ENCODE measurements around the gene SLC25A18. TPM values are rescaled to one million over a fixed set of nuclear protein-coding genes. Genes with fewer than 3 reads are reported as not detected.

SLC25A18 gene
- total RNA-seq, 1 donor from 2014 or later: not detected

DNA sequence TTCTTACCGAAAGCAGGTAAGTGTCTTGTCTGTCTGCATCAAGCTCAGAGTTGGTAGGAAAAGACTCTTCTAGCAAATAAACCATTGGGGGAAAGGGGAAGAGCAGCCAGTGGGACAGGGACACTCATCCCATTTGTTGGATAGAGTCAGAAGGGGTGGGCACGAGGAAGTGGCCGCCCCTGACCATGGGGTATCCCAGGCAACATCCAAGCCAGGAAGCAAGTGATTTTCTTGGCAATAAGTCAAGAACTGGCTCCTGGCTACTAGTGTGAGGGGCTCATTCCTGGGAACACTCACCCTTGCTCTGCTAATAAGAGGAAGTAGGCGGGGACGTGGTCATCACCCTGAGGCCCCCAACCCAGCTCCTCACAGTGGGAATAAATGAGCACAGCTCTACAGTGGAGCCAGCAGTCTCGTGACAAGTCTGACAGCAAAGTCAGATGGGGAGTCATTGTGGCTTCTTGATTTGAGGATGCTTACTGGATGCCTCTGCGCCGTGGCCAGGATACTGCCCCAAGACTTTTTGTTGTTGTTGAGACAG is 6.7 kb downstream of the SLC25A18 start:
- peak; percentile 39 to 60 for DNase-seq (ENCODE audit: low read depth in 2 of 2)

DNA sequence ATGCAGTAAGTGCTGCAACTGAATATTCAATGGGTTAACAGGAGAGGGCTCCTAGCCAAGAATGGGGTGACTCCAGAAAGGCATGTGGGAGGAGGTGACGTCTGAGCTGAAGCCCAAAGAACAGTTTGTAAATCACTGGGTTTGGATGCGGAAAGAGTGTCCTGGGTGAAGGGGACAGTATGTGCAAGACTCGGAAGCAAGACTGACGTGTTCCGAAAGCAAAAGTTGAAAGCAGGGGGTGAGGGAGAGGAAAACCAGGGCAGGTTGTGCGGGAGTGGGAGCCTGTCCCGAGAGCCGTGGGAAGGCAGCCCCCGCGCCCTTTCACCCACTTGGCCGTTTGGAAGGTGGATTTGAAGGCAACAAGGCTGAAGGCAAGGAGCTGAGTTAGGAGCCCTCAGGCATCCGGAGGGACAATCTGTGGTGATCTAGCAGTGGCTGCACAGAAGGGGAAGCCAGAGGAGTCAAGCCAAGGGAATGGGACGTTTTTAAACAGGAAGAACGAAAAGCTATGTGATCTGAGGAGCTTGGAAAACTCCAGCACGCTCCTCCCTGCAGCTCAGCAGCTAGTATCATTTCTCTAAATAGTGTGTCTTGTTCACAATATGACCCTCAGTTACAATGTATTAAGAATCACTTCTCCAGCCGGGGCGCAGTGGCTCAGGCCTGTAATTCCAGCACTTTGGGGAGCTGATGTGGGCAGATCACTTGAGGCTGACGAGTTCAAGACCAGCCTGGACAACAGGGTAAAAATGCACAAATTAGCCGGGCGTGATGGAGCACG is 7.7 kb downstream of the SLC25A18 start:
- DNase-seq (ENCODE audit: low read depth in 2 of 2): peak; percentile 15 to 70

- DNase-seq (ENCODE audit: low read depth in 2 of 2): no peak
These were observed 11.9 kb downstream of the SLC25A18 start for GRCh38 chr22:17575151-17575550.

GRCh38 chr22:17575681-17576080 is 12.4 kb downstream of the SLC25A18 start:
- DNase-seq (ENCODE audit: low read depth in 2 of 2): no peak

DNA sequence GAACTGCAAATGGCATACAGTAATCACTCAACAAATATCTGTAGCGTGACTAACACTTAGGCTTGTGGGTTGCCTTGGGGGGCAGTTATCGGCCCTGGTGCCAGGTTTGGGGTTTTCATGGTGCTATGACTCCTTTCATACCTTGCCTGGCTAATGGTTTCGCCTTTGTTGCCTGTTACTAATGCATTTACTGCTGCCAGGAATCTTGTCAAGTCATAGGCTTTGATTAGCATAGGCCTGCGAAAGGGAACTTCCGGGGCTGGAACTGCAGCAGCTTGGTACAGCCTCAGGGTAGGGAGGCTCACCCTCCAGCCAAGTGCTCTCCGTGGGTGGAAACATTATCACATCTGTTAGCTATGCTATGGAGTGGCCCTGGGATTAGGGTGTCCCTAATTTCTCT is 13.2 kb downstream of the SLC25A18 start:
- DNase-seq (ENCODE audit: low read depth in 2 of 2): no peak

DNA sequence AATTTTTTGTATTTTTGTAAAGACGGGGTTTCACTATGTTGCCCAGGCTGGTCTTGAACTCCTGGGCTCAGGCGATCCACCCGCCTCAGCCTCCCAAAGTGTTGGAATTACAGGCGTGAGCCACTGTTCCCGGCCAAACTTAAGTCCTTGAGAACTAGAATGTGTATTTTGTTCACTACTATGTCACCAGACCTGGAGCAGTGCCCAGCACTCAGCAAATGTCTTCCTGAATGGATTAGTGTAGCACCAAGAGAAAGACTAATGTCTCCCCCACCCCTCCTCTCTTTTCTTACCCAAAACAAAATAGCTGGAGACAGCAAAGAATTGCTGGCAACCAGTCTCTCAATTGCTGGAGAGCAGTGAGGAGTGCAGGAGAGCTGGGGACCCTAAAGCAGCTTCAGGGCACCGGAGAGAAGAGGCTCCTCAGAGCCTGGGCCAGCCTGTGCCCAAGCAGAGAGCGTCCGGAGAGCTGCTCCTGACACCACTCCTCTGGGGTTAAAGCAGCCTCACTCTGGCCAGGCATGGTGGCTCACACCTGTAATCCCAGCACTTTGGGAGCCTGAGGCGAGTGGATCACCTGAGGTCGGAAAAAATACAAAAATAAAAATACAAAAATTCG is 14.9 kb downstream of the SLC25A18 start:
- DNase-seq (ENCODE audit: low read depth in 2 of 2): peak; percentile 37 to 65

GRCh38 chr22:17579535-17579981 is 16.3 kb downstream of the SLC25A18 start:
- no peak for DNase-seq (ENCODE audit: low read depth in 2 of 2)

GRCh38 chr22:17580441-17581031 is 17.2 kb downstream of the SLC25A18 start:
- DNase-seq (ENCODE audit: low read depth in 2 of 2): no peak

- DNase-seq (ENCODE audit: low read depth in 2 of 2): no peak
These were observed 17.8 kb downstream of the SLC25A18 start for GRCh38 chr22:17581056-17581455.

GRCh38 chr22:17581631-17582030 is 18.3 kb downstream of the SLC25A18 start:
- no peak for DNase-seq (ENCODE audit: low read depth in 2 of 2)

DNA sequence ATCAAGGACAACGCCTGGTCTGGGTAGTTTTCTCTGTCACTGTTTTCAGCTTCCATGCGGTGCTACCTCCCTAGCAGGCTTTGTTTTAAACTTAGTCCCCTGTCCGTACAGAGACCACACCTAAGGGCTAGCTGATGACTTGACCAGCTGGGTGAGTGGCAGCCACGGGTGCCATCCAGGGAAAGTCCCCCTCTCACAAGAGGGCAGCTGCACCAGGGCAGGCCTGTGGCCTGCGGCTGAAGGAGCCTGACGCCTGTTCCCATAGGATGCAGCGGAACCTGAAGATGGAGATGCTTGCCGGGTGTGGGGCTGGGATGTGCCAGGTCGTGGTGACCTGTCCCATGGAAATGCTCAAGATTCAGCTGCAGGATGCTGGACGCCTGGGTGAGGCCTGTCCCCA is 19.9 kb downstream of the SLC25A18 start:
- no peak for DNase-seq (ENCODE audit: low read depth in 2 of 2)

DNA sequence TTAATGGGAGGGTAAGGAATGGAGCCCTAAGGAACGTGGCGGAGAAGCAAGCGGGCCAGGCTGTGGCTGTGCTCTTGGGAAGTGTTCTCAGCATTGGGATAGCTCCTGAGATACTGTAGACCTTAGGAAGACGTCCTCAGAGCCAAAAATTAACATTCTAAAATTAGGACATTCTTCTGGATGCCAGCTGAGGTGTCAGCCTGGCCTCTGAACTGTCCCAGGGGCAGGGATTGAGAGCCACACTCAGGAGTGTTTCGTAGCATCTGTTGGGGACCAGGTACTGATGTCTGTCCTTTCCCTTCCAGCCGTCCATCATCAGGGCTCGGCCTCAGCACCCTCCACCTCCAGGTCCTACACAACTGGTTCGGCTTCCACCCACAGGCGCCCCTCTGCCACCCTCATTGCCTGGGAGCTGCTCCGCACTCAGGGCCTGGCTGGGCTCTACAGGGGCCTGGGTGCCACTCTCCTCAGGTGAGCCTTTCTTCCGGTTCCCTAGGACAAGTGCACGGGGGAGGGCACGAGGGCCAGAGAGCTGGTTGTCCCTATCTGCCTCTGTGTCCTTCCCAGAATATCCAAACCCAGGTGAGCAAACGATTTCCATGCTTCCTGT is 23.6 kb downstream of the SLC25A18 start:
- no peak for DNase-seq (ENCODE audit: low read depth in 2 of 2)

- no peak for DNase-seq (ENCODE audit: low read depth in 2 of 2)
These were observed 24.3 kb downstream of the SLC25A18 start for GRCh38 chr22:17587629-17588028.

DNA sequence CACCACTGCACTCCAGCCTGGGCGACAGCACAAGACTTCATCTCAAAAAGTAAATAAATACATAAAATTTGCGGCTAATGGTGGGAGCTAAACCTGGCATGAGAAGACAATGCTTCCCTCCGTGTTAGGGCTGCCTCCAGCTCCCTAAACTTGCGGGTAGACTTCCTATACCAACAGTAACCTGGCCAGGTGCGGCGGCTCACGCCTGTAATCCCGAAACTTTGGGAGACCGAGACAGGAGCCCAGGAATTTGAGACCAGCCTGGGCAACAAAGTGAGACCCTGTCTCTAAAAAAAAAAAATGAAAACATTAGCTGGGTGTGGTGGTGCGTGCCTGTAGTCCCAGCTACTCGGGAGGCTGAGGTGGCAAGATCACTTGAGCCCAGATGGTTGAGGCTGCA is 25.3 kb downstream of the SLC25A18 start:
- no peak for DNase-seq (ENCODE audit: low read depth in 2 of 2)

DNA sequence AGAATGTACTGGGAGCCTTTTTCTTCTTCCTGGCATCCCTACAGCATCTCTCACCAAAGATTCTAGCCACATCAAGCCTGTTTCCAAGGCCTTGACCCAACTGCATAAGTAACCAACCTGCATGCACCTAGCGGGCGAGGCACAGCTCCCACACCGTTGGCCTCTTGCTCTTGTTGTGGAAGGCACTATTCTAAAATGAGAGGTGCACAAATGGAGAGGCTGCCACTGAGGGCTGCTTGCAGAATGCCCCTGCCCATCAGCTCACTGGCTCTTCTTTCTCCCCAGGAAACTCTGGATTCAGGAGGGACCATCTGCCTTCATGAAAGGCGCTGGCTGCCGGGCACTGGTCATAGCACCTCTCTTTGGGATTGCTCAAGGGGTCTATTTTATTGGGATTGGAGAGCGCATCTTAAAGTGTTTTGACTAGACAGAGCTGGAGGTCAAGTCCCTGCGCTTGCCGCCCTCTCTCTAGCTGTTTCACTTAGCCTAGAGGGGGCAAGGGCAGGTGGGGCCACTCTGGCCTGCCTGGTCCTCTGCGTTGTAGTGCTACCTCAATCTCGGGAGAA is 26.6 kb downstream of the SLC25A18 start:
- DNase-seq (ENCODE audit: low read depth in 2 of 2): no peak

- no peak for DNase-seq (ENCODE audit: low read depth in 2 of 2)
These were observed 27.3 kb downstream of the SLC25A18 start for GRCh38 chr22:17590586-17590985.

- DNase-seq (ENCODE audit: low read depth in 2 of 2): no peak
These were observed 28.9 kb downstream of the SLC25A18 start for GRCh38 chr22:17592201-17592600.

GRCh38 chr22:17596226-17596625 is 32.9 kb downstream of the SLC25A18 start:
- DNase-seq (ENCODE audit: low read depth in 2 of 2): no peak

DNA sequence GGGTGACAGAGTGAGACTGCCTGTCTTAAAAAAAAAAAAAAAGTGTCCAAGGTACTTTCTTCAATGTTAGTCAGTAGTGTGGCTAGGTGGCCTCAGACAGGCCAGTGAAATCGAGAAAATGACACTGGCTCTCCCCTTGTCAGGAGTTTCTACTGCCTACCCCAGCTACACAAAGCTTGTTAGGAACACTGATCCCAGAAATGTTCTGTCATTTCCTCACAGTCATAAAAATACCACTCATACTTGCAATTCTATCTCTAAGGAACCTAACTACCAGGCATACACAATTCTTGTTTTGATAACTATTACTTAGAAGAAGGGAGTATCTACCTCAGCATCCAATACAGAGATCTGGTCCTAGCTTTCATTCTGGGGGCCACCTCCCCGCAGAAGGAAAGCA is 33.9 kb downstream of the SLC25A18 start:
- no peak for DNase-seq (ENCODE audit: low read depth in 2 of 2)

- DNase-seq (ENCODE audit: low read depth in 2 of 2): no peak
These were observed 35.0 kb downstream of the SLC25A18 start for GRCh38 chr22:17598318-17598717.

DNA sequence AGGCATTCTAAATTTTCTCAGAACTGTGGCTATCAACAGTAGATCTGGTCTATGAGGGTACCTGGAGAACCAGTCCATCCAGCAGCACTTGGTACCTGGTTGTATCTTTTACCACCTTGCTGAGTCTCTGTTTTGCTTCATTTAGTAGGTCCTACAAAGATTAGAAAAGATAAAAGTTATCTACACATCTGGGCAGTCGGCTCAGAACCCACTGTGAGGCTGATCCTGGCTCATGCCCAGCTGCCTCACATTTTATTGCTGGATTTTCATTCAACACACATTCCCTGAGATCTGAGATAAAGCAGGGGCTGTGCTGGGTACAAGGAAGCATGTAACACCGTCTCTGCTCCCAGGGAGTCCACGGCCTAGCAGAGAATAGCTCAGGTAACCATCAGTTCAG is 37.7 kb downstream of the SLC25A18 start:
- no peak for DNase-seq (ENCODE audit: low read depth in 2 of 2)

DNA sequence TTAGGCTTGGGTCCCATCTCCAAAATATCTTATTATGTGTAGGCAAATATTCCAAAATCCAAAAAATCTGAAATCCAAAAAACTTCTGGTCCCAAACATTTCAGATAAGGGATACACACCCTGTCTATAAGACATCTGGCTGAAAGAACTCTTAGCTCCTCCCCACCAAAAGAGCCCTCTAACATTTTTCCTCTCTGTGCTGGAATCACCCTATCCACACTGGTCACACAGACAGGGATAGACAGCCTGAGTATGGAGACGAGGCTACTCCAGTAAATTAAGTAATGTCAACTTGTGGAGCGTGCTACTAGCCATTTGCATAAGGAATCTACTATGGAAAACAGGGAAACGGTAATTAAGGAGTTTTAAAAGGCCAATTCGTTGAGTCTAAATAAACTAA is 40.4 kb downstream of the SLC25A18 start:
- no peak for DNase-seq (ENCODE audit: low read depth in 2 of 2)

All from lung microvascular endothelial cell (primary cell).